Measurements from ENCODE around the gene ACBD7.

Gene ACBD7

DNA sequence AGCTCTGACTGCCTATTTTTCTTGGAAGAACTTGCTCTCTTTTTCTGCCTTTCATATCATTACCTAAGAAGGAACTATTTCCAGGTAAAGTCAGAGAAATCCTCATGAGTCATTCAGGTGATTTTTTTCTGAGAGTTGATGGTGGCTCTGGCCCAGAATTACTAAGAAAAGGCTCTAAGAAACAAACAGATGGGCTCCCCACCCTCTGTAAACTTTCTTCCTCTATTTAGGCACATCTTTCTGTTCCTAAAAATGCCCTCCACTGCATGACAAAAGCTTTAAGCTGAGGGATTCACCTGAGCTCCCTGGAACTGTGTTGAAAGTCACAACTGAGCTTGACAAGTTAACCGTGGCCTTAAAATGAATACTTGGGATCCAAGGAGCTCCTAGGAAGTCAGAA is 43.2 kb downstream of the ACBD7 start:
- no peaks in the 10 kb centered on the region for H3K36me3 ChIP-seq (ENCODE audit: control insufficient read depth, insufficient read depth, low read length)
- H3K9me3 ChIP-seq (ENCODE audit: control insufficient read depth, low read length), result no peaks in the 10 kb centered on the region
- H3K4me1 ChIP-seq (ENCODE audit: control insufficient read depth, insufficient read depth, low read length), result no peaks in the 10 kb centered on the region
- no peak overlapping the region for H3K4me3 ChIP-seq (ENCODE audit: low read length)
- no peaks in the 10 kb centered on the region for H3K27me3 ChIP-seq (ENCODE audit: control insufficient read depth, insufficient read depth, low read length)
- H3K9ac ChIP-seq (ENCODE audit: low read length), result no peak overlapping the region

DNA sequence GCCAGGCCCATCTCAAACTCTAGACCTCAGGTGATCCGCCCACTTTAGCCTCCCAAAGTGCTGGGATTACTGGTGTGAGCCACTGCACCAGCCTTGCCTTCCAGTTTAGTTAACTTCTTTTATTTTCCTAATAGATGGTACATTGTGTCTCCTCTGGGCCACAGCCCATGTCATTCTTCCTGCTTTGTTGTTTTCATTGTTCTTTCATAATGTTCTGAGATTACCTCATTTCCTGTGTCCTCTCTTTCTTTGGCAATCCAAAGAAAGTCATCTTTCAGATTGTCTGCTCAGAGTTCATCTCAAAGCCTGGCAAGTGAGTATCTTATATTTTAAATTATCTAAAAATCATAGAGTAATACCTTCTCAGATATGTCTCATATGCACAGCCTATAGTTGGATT is 44.9 kb downstream of the ACBD7 start, which contains the start of gene OLAH:
OLAH (plus strand) TSS at position 270 of the 400 bp plus-strand sequence. CDS start 3,346 bp downstream, outside the sequence.
- H3K4me1 ChIP-seq (ENCODE audit: control insufficient read depth, insufficient read depth, low read length), result no peaks in the 10 kb centered on the region

DNA sequence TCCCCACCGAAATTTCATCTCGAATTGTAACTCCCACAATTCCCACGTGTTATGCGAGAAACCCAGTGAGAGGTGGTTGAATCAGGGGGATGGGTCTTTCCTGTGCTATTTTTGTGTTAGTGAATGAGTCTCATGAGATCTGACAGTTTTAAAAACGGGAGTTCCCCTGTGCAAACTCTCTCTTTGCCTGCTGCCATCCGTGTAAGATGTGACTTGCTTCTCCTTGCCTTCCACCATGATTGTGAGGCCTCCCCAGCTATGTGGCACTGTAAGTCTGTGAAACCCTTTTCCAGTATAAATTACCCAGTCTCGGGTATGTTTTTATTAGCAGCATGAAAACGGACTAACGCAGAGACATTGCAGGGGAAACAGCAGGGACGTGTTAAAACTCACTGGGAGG is 50.2 kb downstream of the ACBD7 start:
- Histone ChIP-seq H3K9me3 (ENCODE audit: control insufficient read depth, low read length) (no peaks in the 10 kb centered on the region), H3K36me3 (ENCODE audit: control insufficient read depth, insufficient read depth, low read length) (no peaks in the 10 kb centered on the region), H3K9ac (ENCODE audit: low read length) (no peak overlapping the region), H3K4me1 (ENCODE audit: control insufficient read depth, insufficient read depth, low read length) (no peaks in the 10 kb centered on the region), H3K27me3 (ENCODE audit: control insufficient read depth, insufficient read depth, low read length) (no peaks in the 10 kb centered on the region), H3K4me3 (ENCODE audit: low read length) (no peak overlapping the region)

More for the DNA sequence above, 44.9 kb downstream of the ACBD7 start, which contains the start of gene OLAH:
- Histone ChIP-seq H3K36me3 (ENCODE audit: control insufficient read depth, insufficient read depth, low read length) (no peaks in the 10 kb centered on the region), H3K27me3 (ENCODE audit: control insufficient read depth, insufficient read depth, low read length) (no peaks in the 10 kb centered on the region), H3K9ac (ENCODE audit: low read length) (no peak within 1 kb of the TSS), H3K9me3 (ENCODE audit: control insufficient read depth, low read length) (no peaks in the 10 kb centered on the region), H3K4me3 (ENCODE audit: low read length) (no peak within 1 kb of the TSS)

DNA sequence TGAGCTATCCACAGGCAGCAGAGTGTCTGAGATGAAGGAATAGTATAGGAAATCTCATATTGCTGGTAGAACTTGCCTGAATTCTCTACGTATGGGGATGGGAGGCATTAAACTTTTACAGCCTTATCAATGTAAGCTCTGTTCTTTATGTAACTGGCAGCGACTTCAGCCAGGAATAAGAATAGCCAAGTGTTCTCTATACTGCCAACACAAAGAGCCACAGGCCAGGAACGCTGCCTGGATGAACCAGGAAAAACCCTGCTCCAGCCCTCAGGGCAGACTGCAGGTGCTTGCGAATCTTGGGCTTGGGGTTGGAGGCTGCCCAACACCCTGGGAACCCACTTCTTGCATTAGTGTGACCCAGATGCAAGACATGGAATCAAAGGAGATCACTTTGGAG is 50.9 kb downstream of the ACBD7 start:
- no peaks in the 10 kb centered on the region for H3K27me3 ChIP-seq (ENCODE audit: control insufficient read depth, insufficient read depth, low read length)
- no peak overlapping the region for H3K9ac ChIP-seq (ENCODE audit: low read length)
- no peaks in the 10 kb centered on the region for H3K36me3 ChIP-seq (ENCODE audit: control insufficient read depth, insufficient read depth, low read length)
- no peaks in the 10 kb centered on the region for H3K4me1 ChIP-seq (ENCODE audit: control insufficient read depth, insufficient read depth, low read length)
- H3K9me3 ChIP-seq (ENCODE audit: control insufficient read depth, low read length), result no peaks in the 10 kb centered on the region
- no peak overlapping the region for H3K4me3 ChIP-seq (ENCODE audit: low read length)

DNA sequence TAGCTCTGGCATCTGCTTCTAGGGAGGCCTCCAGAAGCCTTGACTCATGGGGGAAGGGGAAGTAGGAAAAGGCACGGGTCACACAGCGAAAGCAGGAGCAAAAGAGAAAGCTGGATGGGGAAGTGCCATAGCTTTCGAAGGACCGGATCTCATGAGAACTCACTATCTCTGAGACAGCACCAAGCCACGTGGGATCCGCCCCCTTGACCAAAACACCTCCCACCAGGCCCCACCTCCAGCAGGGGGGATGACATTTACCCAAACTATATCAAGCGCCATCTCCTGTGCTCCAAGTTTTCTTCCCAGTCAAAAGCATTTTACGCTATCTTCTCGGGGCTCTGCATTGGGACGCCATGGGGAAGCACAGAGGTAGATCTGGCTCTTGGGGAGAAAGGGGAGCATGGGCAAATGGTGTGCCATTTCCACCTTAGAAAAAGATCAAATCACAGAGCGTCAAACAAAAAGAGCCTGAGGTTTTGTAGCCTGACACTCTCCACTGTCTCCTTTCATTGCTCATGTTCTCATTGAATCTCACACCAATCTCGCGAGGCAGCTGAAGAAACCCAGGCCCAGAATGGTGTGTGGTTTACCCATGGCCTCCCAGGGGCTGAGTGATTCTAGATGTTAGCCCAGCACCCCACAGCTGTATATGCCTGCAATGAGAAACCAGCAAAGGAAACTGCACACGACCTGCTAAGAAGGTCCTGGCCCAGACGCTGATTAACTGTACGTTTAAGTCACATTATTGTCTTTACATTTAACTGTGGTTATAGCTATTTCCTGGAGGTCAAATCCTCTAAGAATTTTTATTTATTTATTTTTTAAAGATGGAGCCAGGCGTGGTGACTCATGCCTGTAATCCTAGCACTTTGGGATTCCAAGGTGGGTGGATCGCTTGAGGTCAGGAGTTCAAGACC is 52.9 kb downstream of the ACBD7 start:
- no peak overlapping the region for H3K4me3 ChIP-seq (ENCODE audit: low read length)
- no peaks in the 10 kb centered on the region for H3K36me3 ChIP-seq (ENCODE audit: control insufficient read depth, insufficient read depth, low read length)
- H3K9me3 ChIP-seq (ENCODE audit: control insufficient read depth, low read length), result no peaks in the 10 kb centered on the region
- H3K27me3 ChIP-seq (ENCODE audit: control insufficient read depth, insufficient read depth, low read length), result no peaks in the 10 kb centered on the region
- H3K4me1 ChIP-seq (ENCODE audit: control insufficient read depth, insufficient read depth, low read length), result no peaks in the 10 kb centered on the region
- H3K9ac ChIP-seq (ENCODE audit: low read length), result no peak overlapping the region

DNA sequence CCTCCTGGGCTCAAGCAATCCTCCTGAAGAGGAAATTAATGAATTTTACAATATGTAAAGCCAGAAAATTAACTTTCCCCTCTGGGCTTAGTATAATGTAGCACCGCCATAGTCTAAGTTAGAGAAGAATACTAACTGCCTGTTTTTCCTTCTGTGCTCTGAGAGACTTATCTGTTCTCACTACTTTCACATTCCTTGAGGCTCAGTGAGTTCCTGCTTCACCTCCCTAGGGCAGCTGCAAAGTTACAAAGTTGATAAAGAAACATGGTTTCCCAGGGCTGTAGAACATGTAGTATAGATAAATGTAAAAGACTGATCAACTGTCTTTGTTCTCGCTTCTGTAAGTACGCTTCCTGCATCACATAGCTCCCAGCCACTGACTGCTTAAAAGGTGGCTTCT is 60.8 kb downstream of the ACBD7 start:
- no peak overlapping the region for H3K4me3 ChIP-seq (ENCODE audit: low read length)

More for the DNA sequence above, 60.8 kb downstream of the ACBD7 start:
- no peaks in the 10 kb centered on the region for H3K27me3 ChIP-seq (ENCODE audit: control insufficient read depth, insufficient read depth, low read length)
- no peak overlapping the region for H3K9ac ChIP-seq (ENCODE audit: low read length)
- H3K36me3 ChIP-seq (ENCODE audit: control insufficient read depth, insufficient read depth, low read length), result no peaks in the 10 kb centered on the region
- no peaks in the 10 kb centered on the region for H3K9me3 ChIP-seq (ENCODE audit: control insufficient read depth, low read length)
- peaks cover 4% of the 10 kb centered on the region for H3K4me1 ChIP-seq (ENCODE audit: control insufficient read depth, insufficient read depth, low read length)

All from mucosa of stomach (tissue), 1 donor.